NCI-H2227 (cell line): ENCODE results near the gene ZNF775.

Experiments
- DNase-seq: peaks from one replicate; lab custom pipeline; 2025; ENCODE audit not compliant: unreplicated experiment; lab: John Stamatoyannopoulos, UW

The ZNF775 gene

DNA sequence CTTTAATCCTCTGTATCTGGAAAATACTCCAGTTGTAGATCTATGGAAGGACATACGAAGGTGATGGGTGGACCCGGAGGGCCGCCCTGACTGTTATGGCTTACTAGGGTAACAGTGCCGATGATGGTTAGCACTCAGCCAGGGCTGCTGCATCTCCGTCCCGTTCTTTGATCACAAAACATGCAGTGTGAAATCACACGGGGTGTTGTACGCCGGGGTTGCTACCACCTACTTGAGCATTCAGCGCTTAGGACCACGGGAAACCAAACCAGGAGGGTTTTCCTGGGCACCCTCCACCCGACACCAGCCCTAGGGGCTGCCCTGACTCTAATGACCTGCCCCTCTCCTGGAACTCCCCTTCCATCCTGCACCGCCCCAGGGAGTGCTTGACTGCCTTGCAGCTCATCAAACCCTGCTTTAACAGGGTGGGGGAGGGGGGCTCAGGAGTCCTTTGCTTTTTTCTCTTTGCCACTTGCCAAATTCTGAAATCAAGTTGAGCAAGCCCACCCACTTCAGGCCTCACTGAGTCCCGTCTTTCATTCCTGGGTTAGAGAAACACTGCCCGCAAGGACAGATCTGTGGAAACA, 20.4 kb downstream of the ZNF775 start:
- no peak for DNase-seq

DNA sequence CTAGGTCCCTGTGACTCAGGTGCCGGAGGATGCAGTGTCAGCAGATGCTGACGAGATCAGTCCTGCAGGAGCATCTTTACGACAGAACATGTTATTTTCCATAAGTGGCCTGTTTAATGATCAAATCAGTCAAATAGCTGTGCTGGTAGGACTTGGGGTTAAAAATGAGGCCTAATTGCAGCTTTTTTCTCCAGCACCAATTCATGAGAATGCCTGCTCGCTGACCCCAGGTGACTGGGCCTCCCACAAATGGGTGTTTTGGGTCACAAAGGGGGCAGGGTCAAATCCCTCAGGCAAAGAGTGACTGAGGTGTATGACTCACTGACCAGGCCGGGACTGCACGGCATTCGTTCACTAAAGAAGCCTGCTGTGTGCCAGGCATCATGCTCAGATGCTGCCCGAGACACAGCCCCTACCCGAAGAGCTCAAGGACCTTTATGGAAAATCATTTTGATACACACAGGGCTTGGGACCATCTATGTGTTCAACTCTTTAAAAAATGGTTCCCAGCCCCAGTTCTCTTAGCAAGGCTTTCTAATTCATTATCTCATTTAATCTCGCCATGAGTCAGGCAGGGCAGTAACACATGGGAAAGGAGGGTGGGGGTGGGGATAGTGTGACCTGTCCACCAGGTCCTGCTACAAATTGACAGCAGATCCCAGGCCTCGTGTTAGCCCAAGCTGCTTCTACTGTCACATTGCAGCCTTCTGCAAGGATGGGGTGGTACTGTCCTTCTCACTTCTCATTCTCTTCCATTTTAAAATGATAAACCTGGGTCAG, 21.1 kb downstream of the ZNF775 start:
- peak; percentile 73 for DNase-seq

DNA sequence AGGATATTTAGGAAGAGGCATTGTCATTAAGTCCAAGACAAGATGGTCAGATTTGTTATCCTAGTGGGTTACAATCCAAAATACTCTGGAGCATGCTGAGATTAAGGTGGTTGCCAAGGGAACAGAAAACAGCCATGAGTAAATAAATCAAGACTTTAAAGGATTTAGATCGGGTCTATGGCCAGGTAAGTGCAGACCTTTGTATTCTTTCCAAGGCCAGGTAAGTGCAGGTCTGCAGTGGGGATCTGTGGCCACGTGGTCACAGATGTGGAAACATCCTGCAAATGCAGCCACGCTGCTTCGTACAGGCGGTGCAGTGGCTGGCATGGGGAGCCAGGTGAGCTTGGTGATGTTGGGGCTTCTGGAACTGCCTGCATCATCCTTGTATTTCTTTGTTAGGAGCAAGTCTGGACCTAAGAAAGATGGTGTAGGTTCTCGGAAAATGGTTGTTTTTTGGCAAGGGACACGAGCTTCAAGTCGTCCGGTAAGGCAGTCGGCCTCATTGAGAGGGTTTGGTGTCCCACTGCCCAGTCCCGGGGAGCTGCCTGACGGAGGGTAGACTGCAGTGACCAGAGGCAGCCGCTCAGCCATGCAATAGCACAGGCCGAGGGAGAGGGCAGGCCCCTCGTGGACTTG, 21.8 kb downstream of the ZNF775 start:
- no peak for DNase-seq

DNA sequence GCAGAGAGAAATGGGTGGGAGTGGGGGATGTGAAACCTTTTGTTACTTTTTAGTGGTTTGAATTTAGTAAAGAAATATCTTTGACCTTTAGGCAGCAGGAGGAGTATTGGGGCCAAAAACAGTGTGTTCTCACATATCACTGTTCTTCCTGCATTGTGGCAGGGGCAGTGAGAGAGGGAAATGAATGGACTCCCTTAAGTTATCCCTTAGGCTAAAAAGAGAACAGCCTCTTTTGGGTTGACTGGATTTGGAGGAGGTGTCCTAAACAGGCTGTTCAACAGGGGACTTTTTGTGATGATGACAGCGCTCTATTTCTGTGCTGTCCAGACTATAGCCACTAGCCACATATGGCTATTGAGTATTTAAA, 22.3 kb downstream of the ZNF775 start:
- no peak for DNase-seq

DNA sequence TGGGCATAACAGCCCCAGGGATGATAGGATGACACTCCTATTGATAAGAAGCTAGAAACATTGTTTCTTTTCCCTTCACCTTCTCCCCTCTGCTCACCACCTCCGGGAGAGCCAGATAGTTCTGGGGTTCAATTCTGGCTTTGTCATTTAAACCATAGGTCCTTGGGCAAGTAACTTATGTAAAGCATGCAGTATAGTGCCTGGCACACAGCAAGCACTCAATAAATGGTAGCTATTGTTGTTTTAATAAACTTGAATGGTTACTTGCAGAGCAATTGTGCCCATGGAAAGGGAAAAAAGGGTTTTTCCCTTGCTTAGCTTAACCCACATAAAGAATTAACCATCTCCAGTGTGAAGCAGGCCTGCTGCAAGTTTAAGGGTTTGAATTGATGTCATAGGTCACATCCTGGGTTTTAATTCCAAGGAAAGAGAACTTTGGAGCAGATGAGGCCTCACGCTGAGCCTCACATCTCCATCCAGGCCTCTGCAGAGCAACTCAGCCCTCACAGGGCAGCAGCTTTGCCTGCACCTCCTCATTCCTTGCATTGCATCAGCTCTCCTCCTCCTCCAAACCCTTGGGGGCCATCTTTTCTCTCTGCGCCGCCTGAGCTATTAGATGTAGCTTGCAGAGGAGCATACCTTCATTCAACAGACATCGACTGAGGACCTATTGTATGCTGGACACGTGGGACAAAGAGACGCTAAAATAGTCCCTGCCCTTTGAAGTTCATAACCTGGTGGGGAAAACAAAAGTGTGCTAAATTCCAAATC, 22.9 kb downstream of the ZNF775 start:
- DNase-seq, result no peak

DNA sequence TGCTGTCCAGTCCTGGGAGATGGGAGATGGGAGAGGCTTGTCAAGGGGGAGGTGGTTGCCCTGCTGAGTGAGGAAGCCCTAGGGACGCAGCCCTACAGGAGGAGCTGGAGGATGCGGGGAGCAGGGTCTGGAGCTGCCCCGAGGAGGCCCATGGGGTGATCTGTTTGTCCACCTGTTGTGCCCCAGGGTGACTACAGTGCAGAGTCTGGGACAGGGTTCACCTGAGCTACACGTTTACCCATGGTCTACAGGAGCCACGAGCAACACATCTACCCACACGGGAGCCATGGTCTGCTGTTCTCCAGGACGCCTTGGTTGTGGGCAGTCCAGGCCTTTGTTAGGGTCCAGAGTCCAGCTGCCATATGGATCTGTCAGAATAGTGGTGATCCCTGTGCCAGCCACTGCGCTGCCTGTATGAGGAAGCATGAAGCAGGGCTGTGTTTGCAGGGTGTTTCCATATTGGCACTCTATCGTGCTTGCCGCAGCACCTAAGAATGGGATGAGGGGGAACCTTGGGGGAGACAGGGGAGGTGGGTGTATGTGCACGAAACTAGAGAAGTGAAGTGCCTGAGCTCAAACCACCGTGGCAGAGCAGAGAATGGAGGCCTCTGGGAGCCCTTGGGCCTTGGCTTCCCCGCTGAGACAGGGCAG, 23.7 kb downstream of the ZNF775 start:
- DNase-seq, result no peak

DNA sequence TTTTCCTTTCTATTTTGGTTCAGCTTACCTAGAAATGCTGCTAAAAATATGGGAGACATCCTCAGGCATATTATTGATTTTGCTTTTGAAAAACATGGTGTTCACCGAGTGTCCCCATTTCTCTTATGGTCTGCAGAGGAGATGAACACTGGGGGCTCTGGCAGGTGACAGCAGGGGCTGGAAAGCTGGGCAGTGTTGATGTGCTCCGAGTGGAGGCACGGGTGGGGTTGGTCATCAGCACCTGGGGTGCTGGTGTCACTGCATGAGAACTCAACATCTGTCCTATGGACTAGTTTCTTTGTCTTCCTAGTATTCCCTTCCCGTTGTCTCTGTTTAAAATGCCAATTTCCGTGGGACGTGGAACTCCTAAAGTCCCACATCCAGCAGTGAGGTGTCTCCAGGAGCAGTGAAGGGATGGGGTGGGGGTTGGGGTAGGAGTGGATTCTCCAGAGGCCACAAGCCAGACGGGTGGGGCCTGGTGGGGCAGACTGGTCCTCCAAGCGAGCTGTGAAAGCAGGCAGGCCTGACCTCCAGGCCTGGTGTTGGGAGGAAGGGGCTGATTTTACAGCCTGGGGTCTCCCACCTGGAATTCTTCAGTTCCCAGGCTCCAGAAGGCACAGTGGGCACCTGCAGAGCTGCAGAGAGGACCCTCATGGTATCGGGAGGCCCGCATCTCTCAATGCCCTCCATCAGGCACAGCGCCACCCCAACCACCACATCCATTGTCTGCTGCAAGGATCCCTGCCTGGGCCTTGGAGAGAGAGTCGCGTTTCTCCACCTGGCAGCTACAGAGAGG, 24.4 kb downstream of the ZNF775 start:
- no peak for DNase-seq

DNA sequence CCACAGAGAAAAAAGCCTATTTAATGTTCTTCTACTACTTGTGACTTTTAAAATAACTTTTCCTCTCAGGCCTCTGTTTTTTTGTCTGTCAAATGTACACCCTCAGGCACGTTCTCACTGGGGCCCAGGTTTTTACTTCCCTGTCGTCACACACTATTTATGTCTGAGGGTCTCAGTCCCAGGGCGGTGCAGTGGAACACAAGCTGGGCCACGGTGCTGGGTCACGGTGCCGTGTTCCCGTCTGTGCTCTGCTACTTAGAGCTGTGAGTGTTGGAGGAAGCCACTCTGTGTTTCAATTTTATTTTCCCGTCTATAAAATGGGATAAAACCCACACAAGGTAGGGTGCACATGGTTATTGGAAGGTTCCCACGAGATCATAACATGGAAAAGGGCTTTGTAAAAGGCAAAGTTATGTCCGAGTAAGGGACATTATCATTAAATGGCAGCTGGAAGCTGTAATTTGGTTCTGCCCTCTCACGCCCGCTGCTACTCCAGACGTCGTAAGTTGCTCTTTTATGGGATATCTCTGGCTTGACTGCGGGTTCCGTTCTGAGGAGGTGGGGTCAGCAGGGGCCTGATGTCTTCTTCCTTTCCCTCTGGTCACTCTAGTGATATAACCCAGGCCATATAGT, 25.2 kb downstream of the ZNF775 start:
- DNase-seq, result peak; percentile 37

DNA sequence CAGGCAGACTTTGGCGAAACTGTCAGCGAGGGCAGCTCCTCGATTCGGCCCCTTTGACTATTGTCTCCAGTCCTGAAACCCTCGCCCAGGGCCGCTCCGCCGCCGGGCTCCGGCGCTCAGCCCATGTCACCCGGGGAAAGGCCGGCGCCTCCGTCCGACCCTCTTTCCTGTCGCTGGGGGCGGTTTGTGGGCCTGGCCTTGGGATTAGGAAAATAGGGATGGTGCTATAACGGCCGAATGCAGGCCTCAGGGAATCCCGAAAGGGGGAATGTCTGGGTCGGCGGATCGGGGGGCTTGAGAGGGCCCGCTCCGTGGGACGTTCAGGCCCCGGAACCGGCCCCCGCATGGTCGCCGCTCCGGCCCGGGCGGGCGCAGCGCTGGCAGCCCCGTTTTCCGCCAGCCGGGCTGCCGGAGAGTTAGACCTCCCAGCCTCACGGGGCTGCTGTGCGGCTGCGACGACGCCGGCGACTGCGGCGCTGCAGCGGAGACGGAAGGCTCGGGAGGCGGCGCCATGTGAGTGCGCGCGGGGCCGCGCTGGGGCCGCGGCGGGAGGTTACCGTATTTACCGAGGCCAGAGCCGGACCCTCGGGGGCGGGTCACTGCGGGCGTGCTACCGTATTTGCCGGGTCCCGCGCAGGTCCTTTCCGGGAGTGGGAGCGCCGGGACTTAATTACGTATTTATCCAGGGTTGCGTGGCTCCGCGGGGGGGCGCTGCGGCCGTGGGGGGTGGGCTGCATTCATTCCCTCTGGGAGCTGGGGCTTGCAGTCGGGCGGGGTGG, 25.9 kb downstream of the ZNF775 start:
- peak; percentile 95 for DNase-seq

DNA sequence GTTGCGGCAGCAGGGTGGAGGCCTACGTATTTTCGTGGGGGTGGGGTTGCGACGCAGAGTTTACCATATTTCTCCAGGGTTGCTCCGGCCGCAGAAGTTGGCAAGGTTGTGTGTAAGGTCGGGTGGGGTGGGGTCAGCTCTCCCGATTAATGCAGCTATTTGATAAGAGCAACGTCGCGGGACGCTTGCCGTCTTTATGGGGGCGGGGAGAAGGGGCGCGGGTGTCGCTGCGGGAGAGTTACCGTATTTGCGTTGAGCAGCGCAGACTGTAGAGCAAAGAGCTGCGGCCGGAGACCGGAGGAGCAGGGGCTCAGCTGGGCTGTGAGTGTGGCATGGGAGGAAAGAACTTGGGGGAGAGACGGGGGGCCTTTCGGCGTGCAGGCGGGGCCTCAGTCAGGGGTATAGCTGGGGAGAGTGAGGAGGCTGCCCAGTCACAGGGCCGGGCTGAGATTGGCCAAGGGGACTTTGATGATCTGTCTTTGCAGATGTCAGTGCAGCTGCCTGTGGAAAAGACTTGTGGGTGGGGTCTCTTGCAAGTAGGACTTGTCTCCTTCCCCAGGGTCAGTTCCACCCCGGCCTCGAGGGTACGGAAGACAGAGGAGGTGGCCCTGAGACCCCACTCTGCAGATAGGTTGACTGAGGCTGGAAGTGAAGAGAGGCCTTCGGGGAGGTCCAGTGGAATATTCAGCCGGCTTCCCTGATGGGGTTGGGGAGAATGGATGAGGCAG, 26.6 kb downstream of the ZNF775 start:
- DNase-seq, result peak; percentile 72

DNA sequence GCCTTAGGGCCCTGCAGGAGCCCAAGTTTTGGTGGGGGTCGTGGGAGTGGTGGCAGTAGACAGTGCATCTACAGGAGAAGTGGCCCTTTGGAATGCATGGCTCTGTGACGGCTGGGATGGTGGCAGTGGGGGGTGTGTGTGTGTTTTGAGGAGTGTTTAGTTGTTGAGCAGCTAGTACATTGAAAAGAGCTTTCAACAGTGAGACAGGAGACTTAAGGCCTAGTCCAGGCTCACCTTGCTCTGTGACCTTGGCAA, 27.1 kb downstream of the ZNF775 start:
- no peak for DNase-seq

DNA sequence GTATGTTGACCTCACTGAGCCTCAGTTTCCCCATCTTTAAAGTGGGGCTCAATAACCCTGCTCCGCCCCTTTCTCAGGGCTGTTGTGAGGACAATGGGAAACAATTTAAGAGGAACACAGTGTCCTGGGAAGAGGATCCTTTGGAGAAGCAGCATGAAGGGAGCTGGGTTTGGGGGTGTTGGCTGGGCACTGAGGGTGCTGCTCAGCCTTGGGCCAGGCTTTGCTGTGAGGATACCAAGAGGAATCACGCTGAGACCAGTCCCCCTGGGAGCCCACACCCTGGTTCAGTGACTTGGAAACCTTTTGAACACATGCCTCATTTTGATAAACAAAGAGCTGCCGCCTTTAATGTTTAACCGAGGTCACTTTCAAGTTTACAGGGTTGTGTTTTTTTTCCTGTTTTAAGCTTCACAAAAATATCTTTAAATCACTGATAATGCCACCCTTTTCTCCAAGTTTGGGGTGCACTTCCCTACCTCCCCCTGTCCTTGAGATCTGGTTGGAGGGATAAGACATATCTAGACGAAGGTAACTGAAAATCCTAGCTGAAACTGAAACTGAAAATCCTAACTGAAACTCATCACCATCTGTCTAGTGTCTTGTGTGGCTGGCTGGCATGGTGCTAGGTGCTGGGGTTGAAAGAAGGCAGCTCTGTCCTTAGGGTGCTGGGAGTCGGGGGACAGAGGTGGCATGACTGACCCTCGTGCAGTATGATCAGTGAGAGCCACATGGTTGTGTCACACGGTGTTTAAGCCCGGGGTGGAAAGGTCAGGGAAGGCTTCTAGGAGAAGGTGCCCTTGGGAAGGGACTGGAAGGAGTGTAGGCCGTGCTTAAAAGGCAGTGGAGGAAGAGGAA, 27.7 kb downstream of the ZNF775 start:
- DNase-seq, result no peak

DNA sequence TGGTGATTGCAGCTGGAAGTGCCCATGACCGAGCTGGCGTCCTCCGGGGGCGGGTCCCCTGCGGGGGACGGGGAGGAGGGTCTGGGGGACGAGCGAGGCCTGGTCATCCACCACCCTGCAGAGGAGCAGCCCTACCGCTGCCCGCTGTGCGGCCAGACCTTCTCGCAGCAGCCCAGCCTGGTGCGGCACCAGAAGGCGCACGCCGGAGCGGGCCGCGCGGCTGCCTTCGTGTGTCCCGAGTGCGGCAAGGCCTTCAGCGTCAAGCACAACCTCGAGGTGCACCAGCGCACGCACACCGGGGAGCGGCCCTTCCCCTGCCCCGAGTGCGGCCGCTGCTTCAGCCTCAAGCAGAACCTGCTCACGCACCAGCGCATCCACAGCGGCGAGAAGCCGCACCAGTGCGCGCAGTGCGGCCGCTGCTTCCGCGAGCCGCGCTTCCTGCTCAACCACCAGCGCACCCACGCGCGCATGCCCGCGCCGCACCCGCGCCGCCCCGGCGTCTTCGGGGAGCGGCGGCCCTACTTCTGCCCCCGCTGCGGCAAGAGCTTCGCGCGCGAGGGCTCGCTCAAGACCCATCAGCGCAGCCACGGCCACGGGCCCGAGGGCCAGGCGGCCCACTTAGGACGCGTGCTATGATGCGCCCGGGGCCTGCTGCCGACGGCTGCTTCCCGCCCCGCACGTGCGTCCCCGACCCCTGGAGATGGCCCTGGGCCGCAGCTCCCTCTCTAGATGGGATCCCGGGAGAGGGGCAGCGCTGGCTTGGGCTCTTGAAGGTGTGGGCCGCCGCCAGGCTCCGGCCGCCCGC, 28.7 kb downstream of the ZNF775 start:
- no peak for DNase-seq

DNA sequence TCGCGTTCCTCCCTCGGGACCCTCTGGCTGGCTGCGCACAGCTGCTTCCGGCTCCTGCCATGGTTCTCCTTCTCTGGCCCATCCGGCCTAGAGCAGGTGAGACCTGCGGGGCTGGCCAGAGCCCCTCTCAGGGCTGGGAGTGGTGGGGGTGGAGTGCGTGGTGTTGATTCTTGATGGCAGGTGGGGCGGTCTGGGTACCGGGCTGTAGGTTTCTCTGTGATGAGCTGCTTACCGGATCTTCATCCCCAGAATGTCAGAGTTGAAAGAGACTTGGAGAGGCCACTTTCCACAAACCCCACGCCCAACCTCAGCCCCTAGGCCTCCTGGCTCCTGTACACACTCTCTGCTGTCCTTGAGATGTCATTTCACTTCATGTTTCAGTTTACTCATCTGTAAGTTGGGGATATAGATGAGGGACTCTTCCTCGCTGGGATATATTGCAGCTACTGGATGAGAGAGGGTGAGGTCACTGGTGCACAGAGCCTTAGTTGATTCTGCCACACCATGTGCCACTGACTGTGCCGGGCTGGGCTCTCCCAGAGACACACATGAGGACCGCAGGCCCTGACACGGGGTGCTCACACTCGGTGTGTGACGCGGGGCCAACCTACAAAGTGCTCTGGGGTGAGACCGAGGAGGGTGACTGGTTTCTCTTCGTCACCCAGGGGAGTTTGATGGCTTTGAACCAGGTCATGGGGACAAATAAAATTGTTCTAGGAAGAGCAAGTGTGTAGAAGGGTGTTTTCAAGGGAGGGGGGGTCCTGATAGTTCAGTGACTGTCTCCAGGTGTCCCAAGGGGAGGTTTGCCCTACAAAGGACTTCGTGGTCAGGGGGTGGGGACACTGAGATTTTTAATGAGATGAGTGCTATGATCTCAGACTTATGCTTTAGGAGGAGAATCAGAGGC, 29.5 kb downstream of the ZNF775 start:
- no peak for DNase-seq

DNA sequence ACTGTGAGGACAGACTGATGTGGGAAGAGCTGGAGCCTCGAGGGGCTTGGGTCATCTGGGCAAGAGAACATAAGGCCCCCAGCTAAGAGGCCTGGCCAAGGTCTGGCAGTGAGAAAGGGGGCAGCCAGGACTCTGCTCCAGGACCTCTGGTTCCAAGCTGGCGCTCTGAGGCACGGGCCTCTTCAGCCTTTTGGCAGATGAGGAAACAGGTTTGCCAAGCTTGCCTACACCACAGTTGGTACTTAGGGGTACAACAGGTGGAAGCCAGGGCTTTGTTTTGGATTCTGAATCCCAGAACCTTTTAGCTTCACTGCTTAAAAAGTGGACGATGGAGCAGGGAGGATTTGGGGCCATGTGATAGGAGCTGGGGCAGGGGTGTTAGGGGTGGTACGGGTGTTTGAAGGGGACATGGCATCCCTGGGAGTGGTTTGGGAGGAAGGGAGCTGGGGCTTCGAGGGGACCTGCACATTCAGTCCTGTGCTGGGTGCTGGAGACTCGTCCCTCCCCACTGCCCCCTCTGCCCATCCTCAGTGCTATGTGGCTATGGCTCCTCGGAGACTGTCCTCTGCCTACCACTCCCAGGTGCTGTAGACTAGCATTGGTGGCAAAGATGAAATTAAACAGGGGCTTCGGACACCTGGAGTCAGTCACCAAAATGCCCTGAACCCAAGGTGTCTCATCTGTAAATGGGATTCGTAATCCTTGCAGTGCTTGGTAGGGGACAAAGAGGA, 30.3 kb downstream of the ZNF775 start:
- DNase-seq, result no peak
